SU-DHL-6 (cell line): ENCODE measurements around the gene ENOX2.

Experiments used
- EZH2phosphoT487 ChIP-seq: fragments of 200-600 bp; sonication (generic), shearing (Covaris generic); conservative IDR thresholded peaks from 2 replicates; pipeline ENCODE4 v1.6.1; 2018; ENCODE audit warnings: mild to moderate bottlenecking, antibody characterized with exemption, low read length, moderate library complexity, mixed read lengths
- TF ChIP-seq, protein P1 (sequence below): fragments of 200-600 bp; sonication (generic); IDR thresholded peaks from one replicate; pipeline ENCODE4 v1.5.1; 2017; ENCODE audit warnings: antibody characterized with exemption, mild to moderate bottlenecking, low read length, moderate library complexity; ENCODE audit not compliant: insufficient read depth, poor library complexity, severe bottlenecking

DNA sequence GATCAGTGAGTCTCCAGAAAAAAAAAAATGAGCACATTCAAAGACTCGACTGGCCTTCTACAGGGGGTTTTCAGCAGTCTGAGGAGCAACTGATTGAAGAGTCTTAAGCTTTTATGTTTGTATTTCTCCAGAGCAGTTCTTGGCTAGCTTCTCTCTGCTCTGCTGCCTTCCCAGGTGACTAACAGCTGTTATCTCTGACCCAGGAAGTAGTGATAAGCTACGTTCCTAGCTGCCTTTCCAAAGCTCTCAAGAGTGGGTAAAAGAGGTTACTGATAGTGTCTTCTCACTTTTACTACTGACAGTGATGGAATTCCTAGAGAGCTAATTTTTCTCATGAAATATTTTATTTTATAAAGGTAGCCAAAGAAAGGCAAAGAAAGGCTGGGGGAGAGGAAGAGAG lies 66.6 kb downstream of the ENOX2 start:
- TF ChIP-seq EZH2phosphoT487: no peak
- TF ChIP-seq, protein P1, sequence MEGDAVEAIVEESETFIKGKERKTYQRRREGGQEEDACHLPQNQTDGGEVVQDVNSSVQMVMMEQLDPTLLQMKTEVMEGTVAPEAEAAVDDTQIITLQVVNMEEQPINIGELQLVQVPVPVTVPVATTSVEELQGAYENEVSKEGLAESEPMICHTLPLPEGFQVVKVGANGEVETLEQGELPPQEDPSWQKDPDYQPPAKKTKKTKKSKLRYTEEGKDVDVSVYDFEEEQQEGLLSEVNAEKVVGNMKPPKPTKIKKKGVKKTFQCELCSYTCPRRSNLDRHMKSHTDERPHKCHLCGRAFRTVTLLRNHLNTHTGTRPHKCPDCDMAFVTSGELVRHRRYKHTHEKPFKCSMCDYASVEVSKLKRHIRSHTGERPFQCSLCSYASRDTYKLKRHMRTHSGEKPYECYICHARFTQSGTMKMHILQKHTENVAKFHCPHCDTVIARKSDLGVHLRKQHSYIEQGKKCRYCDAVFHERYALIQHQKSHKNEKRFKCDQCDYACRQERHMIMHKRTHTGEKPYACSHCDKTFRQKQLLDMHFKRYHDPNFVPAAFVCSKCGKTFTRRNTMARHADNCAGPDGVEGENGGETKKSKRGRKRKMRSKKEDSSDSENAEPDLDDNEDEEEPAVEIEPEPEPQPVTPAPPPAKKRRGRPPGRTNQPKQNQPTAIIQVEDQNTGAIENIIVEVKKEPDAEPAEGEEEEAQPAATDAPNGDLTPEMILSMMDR: no peak
